ENCODE measurements around the gene FLYWCH1. TPM values are rescaled to one million over a fixed set of nuclear protein-coding genes. Genes with fewer than 3 reads are reported as not detected.

Gene FLYWCH1
- total RNA-seq, 2 experiments from 2014 or later = 26.1 to 61.9 TPM

DNA sequence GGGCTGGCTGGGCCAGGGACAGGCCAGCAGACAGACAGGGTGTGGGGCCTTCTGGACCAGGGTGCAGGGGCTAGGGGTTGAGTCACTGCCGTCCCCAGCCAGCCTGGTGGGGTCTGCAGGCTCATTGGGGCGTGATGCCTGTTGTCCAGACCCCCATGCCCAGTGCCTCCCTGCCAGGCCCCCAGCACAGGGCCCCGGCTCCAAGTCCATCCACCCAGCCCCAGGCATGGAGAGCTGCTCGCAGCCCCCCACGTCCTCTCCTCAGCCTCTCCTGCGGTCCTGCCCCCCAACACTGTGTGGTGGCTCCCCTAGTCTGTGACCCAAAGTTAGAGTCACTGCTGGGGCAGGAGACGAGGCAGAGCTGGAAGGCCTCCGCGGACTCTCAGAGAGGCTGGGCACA lies 75.6 kb downstream of the FLYWCH1 start:
- Histone ChIP-seq H3K4me3 (ENCODE audit: low read depth, low read length, poor library complexity, severe bottlenecking) (no peak overlapping the region), H3K4me2 (ENCODE audit: low read length) (no peak overlapping the region), H3K36me3 (ENCODE audit: insufficient read depth, low read length) (no peaks in the 10 kb centered on the region), H3K4me1 (ENCODE audit: insufficient read depth, low read length, poor library complexity, severe bottlenecking) (peaks cover 19% of the 10 kb centered on the region), H3K9me2 (ENCODE audit: insufficient read depth, low read length) (no peaks in the 10 kb centered on the region), H2AFZ (ENCODE audit: low read length) (no peak overlapping the region), H3K9me3 (ENCODE audit: low read length) (no peaks in the 10 kb centered on the region), H3K79me2 (ENCODE audit: insufficient read depth, low read depth, low read length) (no peaks in the 10 kb centered on the region), H4K20me1 (ENCODE audit: insufficient read depth, low read length) (no peaks in the 10 kb centered on the region), H3K27ac (ENCODE audit: low read depth, low read length, poor library complexity, severe bottlenecking) (no peak overlapping the region)
- DNase-seq (ENCODE audit: low spot score) = no peak
- no TSS peak for BruUV-seq (replicated peaks)
- POLR2A ChIA-PET = no interaction called here
- CTCF ChIA-PET (ENCODE audit: unreplicated experiment) = no interaction called here
- intact Hi-C loops (cut with micrococcal nuclease; ENCODE audit: unreplicated experiment) = no loop called here
- TF ChIP-seq EZH2phosphoT487 (IDR thresholded peaks at IDR 0.05; ENCODE audit: borderline replicate concordance, low read depth, low read length) = no peak

DNA sequence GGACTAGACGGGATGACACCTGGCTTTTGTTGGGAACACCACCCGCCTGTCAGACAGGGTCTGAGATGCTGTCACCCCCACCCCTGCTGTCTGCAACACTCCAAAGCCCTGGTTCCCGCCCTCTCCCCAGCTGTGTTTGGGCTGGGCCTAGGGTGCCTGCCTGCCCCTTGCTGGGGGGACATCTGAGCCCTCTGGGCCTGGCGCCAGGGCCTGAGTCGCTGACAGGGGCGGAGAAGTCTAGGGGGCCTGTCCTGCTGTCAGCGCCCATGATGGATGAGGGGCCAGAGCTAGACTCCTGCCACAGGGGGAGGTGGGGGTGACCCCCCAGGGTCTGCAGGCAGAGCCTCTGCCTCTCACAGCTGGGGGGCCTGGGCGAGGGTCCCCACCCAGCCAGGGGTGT lies 76.1 kb downstream of the FLYWCH1 start:
- Histone ChIP-seq H3K4me3 (ENCODE audit: low read depth, low read length, poor library complexity, severe bottlenecking) (no peak overlapping the region), H4K20me1 (ENCODE audit: insufficient read depth, low read length) (no peaks in the 10 kb centered on the region), H3K36me3 (ENCODE audit: insufficient read depth, low read length) (no peaks in the 10 kb centered on the region), H3K27ac (ENCODE audit: low read depth, low read length, poor library complexity, severe bottlenecking) (no peak overlapping the region), H3K79me2 (ENCODE audit: insufficient read depth, low read depth, low read length) (no peaks in the 10 kb centered on the region), H3K9me3 (ENCODE audit: low read length) (no peaks in the 10 kb centered on the region), H3K4me1 (ENCODE audit: insufficient read depth, low read length, poor library complexity, severe bottlenecking) (peaks cover 13% of the 10 kb centered on the region), H3K4me2 (ENCODE audit: low read length) (no peak overlapping the region), H3K9me2 (ENCODE audit: insufficient read depth, low read length) (no peaks in the 10 kb centered on the region), H2AFZ (ENCODE audit: low read length) (no peak overlapping the region)
- intact Hi-C loops (cut with micrococcal nuclease; ENCODE audit: unreplicated experiment) = no loop called here
- CTCF ChIA-PET (ENCODE audit: unreplicated experiment) = no interaction called here
- no peak for DNase-seq (ENCODE audit: low spot score)
- BruUV-seq (replicated peaks) = no TSS peak
- TF ChIP-seq, protein P1, sequence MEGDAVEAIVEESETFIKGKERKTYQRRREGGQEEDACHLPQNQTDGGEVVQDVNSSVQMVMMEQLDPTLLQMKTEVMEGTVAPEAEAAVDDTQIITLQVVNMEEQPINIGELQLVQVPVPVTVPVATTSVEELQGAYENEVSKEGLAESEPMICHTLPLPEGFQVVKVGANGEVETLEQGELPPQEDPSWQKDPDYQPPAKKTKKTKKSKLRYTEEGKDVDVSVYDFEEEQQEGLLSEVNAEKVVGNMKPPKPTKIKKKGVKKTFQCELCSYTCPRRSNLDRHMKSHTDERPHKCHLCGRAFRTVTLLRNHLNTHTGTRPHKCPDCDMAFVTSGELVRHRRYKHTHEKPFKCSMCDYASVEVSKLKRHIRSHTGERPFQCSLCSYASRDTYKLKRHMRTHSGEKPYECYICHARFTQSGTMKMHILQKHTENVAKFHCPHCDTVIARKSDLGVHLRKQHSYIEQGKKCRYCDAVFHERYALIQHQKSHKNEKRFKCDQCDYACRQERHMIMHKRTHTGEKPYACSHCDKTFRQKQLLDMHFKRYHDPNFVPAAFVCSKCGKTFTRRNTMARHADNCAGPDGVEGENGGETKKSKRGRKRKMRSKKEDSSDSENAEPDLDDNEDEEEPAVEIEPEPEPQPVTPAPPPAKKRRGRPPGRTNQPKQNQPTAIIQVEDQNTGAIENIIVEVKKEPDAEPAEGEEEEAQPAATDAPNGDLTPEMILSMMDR (conservative IDR thresholded peaks at IDR 0.05; ENCODE audit: low read length) = no peak
- no peak for TF ChIP-seq EZH2phosphoT487 (IDR thresholded peaks at IDR 0.05; ENCODE audit: borderline replicate concordance, low read depth, low read length)
- POLR2A ChIA-PET = no interaction called here

DNA sequence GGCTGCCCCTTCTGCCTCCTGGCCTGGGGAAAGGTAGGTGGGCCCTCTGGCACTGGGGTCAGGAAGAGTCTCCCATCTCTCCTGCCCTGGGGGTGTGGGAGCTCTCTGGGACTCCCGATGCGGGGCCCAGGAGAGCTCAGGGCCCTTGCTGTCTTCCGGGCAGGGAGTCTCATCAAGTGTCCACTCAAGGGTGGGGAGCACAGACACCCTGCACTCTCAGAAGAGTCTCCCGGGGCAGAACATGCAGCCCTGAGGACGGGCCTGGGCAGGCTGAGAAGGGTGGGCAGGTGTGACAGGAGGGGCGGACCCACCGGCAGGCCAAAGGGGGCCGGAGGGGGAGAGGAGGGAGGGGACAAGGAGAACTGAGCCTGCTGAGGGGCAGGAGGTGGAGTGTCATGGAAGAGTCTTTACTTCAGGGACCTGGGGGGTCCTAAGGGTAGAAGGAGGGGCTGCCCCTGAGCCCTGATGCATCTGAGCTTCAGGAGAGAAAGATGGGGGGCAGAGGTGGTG lies 76.9 kb downstream of the FLYWCH1 start:
- H2AFZ ChIP-seq (ENCODE audit: low read length) = no peak overlapping the region
- intact Hi-C loops (cut with micrococcal nuclease; ENCODE audit: unreplicated experiment) = no loop called here
- CTCF ChIA-PET (ENCODE audit: unreplicated experiment) = no interaction called here
- no peaks in the 10 kb centered on the region for H3K9me3 ChIP-seq (ENCODE audit: low read length)
- H3K4me3 ChIP-seq (ENCODE audit: low read depth, low read length, poor library complexity, severe bottlenecking) = no peak overlapping the region
- BruUV-seq (replicated peaks) = no TSS peak
- TF ChIP-seq, protein P1 (conservative IDR thresholded peaks at IDR 0.05; ENCODE audit: low read length) = no peak
- TF ChIP-seq EZH2phosphoT487 (IDR thresholded peaks at IDR 0.05; ENCODE audit: borderline replicate concordance, low read depth, low read length) = no peak
- no peak overlapping the region for H3K4me2 ChIP-seq (ENCODE audit: low read length)
- POLR2A ChIA-PET = no interaction called here
- no peaks in the 10 kb centered on the region for H4K20me1 ChIP-seq (ENCODE audit: insufficient read depth, low read length)
- H3K4me1 ChIP-seq (ENCODE audit: insufficient read depth, low read length, poor library complexity, severe bottlenecking) = peaks cover 6% of the 10 kb centered on the region
- no peaks in the 10 kb centered on the region for H3K79me2 ChIP-seq (ENCODE audit: insufficient read depth, low read depth, low read length)
- H3K36me3 ChIP-seq (ENCODE audit: insufficient read depth, low read length) = no peaks in the 10 kb centered on the region
- no peak for DNase-seq (ENCODE audit: low spot score)
- no peak overlapping the region for H3K27ac ChIP-seq (ENCODE audit: low read depth, low read length, poor library complexity, severe bottlenecking)
- H3K9me2 ChIP-seq (ENCODE audit: insufficient read depth, low read length) = no peaks in the 10 kb centered on the region

All from OCI-LY7 (cell line).